HG03521 (cell line): ENCODE measurements around the gene LYRM4.

Experiments
- ATAC-seq: cut with Tn5 transposase; IDR thresholded peaks from one replicate; pipeline ENCODE4 v1.9.1; 2021; ENCODE audit warnings: mild to moderate bottlenecking, moderate library complexity; ENCODE audit not compliant: unreplicated experiment

Gene LYRM4

DNA sequence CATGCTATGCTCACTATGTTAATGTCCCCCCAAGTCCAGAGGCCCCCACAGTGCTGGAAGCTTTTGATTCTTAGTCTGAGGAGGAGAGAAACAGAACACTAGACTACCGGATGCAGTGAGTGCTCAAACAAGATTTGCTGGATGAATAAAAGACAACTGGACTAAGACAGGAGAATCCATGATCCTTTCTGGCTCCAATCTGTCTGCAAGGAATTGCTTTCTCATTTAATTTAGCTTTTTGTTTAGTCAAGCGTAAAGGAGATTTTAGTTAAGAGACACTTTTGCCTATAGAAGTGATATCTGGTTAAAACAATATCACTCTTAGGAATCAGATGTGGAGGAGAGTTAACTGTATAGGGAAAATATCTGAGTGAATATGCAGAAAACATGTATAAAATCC is 13.5 kb downstream of the LYRM4 start:
- no peak for ATAC-seq

DNA sequence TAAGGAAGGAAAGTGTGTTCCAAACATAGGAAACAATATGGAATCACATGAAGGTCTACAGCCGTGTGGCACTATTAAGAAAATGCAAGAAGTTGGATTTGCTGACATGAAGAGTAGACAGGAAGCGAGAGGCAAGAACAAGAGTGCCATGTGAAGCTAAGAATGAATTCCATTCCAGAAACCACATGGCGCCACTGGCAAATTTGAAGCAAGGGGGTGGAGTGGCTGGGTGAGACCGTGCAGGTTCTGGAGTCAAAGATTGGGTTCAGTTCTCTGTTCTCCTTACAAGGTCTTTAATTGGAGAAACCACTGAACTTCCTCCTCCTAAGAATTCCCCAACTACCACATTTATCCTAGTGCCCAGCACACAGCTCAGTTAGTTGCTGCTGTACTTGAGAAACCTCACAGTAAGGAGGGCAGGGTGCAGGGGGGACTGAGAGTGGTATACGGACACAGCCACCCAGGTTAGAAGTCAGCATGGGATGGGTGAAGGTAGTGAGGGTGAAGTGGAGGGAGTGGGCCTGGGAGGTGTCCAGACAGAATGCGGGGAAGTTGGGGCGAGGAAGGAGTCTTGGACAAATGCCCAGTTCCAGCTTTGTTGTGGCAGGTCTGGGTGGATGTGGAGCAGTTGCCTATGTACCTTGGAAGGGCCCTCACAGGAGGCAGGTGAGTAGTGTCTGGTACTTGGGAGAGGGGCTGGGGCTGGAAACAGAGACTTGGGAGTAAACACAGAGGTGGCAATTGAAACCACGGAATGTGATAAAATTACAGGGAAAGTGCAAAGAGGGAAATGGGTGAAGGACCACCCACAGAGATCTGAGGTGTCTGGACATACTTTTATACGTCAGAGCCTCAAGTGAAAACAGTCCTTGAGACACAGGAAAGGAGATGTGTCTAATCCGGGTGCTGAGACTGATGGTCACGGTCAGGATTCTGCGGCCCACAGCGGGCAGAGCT is 14.3 kb downstream of the LYRM4 start:
- no peak for ATAC-seq

GRCh38 chr6:5243069-5243468 is 17.7 kb downstream of the LYRM4 start:
- ATAC-seq: no peak

- ATAC-seq: no peak
These were observed 19.5 kb downstream of the LYRM4 start for GRCh38 chr6:5241252-5241651.

DNA sequence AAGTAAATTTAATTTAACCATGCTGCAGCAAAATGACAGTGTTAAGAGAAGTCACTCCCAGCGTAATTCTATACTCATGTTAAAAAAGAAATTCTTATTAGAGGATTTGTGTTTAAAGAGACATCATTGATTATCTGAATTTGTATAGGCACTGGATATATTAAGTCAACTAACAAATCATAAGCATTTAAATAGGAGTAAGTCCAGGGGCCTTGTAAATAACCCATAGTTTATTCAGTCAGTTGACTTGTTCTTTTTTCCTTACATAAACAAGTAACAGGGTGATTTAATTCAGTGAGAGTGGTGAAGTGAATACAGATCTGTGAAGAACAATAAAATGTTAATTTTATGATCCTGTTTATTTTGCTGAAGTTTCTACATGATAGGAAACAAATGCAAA is 22.4 kb downstream of the LYRM4 start:
- ATAC-seq: no peak

DNA sequence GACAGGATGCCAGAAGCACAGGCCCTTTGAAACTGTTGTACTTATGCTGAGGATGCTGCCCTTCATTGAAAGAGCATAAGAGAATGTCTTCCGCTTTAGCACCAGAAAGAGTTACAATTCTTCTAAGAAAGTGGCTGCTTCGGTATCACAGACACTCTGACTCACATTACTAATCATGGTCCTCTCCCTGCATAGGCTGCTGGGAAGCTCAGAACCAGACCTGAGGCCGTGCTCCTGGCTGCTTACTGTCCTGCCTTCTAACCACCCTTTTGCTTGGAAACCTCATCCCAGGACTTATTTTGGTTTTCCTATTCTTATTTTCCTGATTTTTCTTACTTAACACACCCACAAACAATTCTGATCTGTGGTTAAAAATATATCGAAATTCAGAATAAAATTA is 22.9 kb downstream of the LYRM4 start:
- ATAC-seq: no peak

- ATAC-seq: no peak
These were observed 24.9 kb downstream of the LYRM4 start for GRCh38 chr6:5235830-5236229.

- no peak for ATAC-seq
These were observed 25.9 kb downstream of the LYRM4 start for GRCh38 chr6:5234874-5235273.

GRCh38 chr6:5231289-5231688 is 29.5 kb downstream of the LYRM4 start:
- no peak for ATAC-seq

DNA sequence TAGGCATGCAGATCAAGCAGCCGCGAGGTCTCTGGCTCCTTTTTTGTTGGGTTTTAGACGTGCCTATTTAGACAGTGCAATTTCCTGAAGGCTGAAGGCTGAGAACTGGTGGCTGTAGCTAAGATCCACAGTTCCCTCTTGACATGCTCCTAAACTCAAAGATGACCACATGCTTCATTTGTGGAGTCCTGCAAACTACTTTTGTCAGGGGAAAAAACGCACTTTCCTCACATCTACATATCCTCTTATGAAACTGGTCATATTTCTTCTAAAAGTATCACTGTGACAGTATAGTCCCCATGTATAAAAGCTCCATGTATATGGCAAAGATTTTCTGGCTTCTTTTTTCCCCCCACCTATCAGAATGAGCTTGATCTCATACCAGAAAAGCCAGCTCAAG is 30.7 kb downstream of the LYRM4 start:
- ATAC-seq: no peak

- no peak for ATAC-seq
These were observed 31.4 kb downstream of the LYRM4 start for GRCh38 chr6:5229356-5229755.

GRCh38 chr6:5223309-5223708 is 37.4 kb downstream of the LYRM4 start:
- no peak for ATAC-seq

DNA sequence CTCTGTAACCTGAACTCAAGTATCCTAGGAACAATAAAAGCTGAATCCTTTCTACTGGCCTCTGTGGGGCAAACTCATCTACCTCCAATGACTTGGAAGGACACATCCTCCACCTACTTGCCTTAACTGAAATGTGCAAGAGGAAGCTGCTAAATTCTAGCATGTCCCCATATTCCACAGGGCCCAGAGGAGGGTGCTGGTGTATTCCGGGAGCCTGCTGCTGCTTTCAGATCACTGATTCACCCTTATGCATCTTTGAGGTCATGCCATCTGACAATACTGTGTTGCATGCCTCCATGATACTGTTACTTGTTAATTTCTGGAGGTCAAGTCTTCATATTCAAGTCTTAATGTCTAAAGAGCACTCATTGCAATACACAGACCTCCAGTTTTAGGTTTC is 40.3 kb downstream of the LYRM4 start:
- no peak for ATAC-seq

- no peak for ATAC-seq
These were observed 41.6 kb downstream of the LYRM4 start for GRCh38 chr6:5219011-5219691.

- ATAC-seq: no peak
These were observed 43.4 kb downstream of the LYRM4 start for GRCh38 chr6:5217356-5217755.

- no peak for ATAC-seq
These were observed 45.0 kb downstream of the LYRM4 start for GRCh38 chr6:5215799-5216198.

DNA sequence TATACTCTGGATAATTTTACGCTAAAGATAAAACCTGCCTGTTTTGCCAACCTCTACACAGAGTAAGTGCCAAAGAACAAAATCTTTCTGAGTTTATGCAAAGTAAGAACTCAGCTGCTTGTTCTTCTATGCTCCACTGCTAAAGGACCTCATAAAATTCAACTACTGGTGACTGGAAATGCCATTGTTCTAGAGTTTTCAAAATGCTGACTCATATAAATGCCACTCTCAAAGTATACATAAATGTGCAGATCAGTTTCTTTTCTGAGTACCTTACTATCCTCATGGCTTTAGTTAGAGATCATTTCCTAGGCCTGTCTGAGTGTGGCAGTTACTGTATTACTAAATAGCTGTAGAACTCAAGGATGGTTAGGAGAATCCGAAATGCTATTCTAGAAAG is 45.6 kb downstream of the LYRM4 start:
- ATAC-seq: no peak

- no peak for ATAC-seq
These were observed 46.1 kb downstream of the LYRM4 start for GRCh38 chr6:5214570-5215052.

GRCh38 chr6:5213836-5214235 is 46.9 kb downstream of the LYRM4 start:
- no peak for ATAC-seq

DNA sequence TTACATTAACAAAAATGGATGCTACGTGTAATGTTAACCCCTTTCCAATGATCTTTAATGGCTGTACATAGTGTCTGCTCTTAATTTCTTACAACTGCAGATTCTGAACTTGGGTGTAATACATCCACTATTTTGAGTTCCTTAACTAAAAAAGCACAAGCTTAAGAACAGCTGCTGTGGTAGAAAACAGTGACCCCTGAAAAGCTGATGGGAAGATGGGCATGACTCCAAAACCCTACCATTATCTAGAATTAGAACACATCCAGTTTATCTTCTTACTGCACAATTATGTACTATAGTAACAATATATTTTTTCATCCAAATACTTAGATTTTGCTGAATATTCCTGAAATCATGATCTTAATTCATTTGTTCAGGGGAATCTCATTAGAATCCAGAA is 49.3 kb downstream of the LYRM4 start:
- ATAC-seq: no peak

GRCh38 chr6:5208471-5208971 is 52.2 kb downstream of the LYRM4 start:
- ATAC-seq: no peak

DNA sequence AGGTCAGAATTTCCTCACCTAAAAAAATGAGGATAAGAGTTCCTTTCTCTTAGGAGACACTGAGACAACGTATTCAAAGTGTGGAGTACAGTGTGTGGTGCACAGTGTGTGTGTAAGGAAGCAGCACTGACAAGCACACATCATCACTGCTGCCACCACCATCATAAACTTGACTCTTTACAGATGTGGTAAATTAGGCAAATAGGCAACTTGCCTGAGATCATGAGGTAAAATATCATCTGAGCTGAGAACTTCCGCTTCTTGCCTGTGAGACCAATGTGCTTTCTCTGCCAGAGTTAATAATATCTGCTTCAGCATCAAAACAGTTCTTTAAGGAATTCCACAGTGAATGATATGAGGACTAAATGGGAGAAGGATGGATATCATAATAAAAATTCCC is 52.7 kb downstream of the LYRM4 start:
- ATAC-seq: no peak
